ENCODE data around the gene MMP25.
"Not testable (repeated sequence)": the region's sequence is repeated elsewhere in the genome, so short reads cannot be mapped to it uniquely, and the experiment has no call there.

The MMP25 gene

GRCh38 chr16:3035972-3036725 is 10.2 kb upstream of the MMP25 start:
- H3K27ac Mint-ChIP-seq = peak overlapping the region; percentile 25
- peak overlapping the region; percentile 28 for H3K4me3 Mint-ChIP-seq
- H3K36me3 Mint-ChIP-seq = no peaks in the 10 kb centered on the region
- no peaks in the 10 kb centered on the region for H3K9me3 Mint-ChIP-seq
- ATAC-seq = peak; percentile 37
- H3K27me3 Mint-ChIP-seq = peaks cover 94% of the 10 kb centered on the region
- H3K4me1 Mint-ChIP-seq = peaks cover 12% of the 10 kb centered on the region

- Mint-ChIP-seq H3K27ac (peak within 1 kb of the TSS; percentile 25), H3K4me1 (peaks cover 12% of the 10 kb centered on the region), H3K36me3 (no peaks in the 10 kb centered on the region), H3K27me3 (peaks cover 89% of the 10 kb centered on the region), H3K9me3 (no peaks in the 10 kb centered on the region), H3K4me3 (peak within 1 kb of the TSS; percentile 28)
- ATAC-seq = peak; percentile 10
Observed at GRCh38 chr16:3036726-3037315, 9.5 kb upstream of the MMP25 start, which contains the start of gene BICDL2. Gene BICDL2 (minus strand): TSS chr16:3036944. CDS start chr16:3035496, 1,448 bp downstream.

GRCh38 chr16:3038256-3038655 is 8.1 kb upstream of the MMP25 start:
- Mint-ChIP-seq H3K27me3 (peaks cover 82% of the 10 kb centered on the region), H3K4me1 (peaks cover 12% of the 10 kb centered on the region)

GRCh38 chr16:3038896-3039295 is 7.5 kb upstream of the MMP25 start:
- H3K4me3 Mint-ChIP-seq = no peak overlapping the region
- ATAC-seq = no peak

More at GRCh38 chr16:3038256-3038655, 8.1 kb upstream of the MMP25 start:
- Mint-ChIP-seq H3K4me3 (no peak overlapping the region), H3K36me3 (no peaks in the 10 kb centered on the region), H3K27ac (no peak overlapping the region), H3K9me3 (no peaks in the 10 kb centered on the region)
- ATAC-seq = no peak

GRCh38 chr16:3042376-3042775 is 4.0 kb upstream of the MMP25 start:
- Mint-ChIP-seq H3K4me1 (peaks cover 17% of the 10 kb centered on the region), H3K4me3 (no peak overlapping the region), H3K27ac (no peak overlapping the region), H3K9me3 (no peaks in the 10 kb centered on the region), H3K27me3 (peaks cover 71% of the 10 kb centered on the region), H3K36me3 (no peaks in the 10 kb centered on the region)
- ATAC-seq = no peak

More at GRCh38 chr16:3038896-3039295, 7.5 kb upstream of the MMP25 start:
- H3K9me3 Mint-ChIP-seq = no peaks in the 10 kb centered on the region
- no peaks in the 10 kb centered on the region for H3K36me3 Mint-ChIP-seq
- no peak overlapping the region for H3K27ac Mint-ChIP-seq
- H3K4me1 Mint-ChIP-seq = peaks cover 12% of the 10 kb centered on the region
- peaks cover 82% of the 10 kb centered on the region for H3K27me3 Mint-ChIP-seq

GRCh38 chr16:3044708-3045107 is 1.7 kb upstream of the MMP25 start:
- peaks cover 23% of the 10 kb centered on the region for H3K4me1 Mint-ChIP-seq
- H3K36me3 Mint-ChIP-seq = no peaks in the 10 kb centered on the region
- peaks cover 67% of the 10 kb centered on the region for H3K27me3 Mint-ChIP-seq
- H3K9me3 Mint-ChIP-seq = no peaks in the 10 kb centered on the region
- H3K4me3 Mint-ChIP-seq = peak overlapping the region; percentile 70
- peak overlapping the region; percentile 18 for H3K27ac Mint-ChIP-seq
- ATAC-seq = no peak

GRCh38 chr16:3046641-3047386 is 453 bp downstream of the MMP25 start:
- Mint-ChIP-seq H3K9me3 (no peaks in the 10 kb centered on the region), H3K36me3 (no peaks in the 10 kb centered on the region), H3K4me1 (peaks cover 23% of the 10 kb centered on the region), H3K27me3 (peaks cover 50% of the 10 kb centered on the region), H3K4me3 (peak overlapping the region; percentile 15), H3K27ac (no peak overlapping the region)
- ATAC-seq = no peak

- ATAC-seq = no peak
- Mint-ChIP-seq H3K36me3 (no peaks in the 10 kb centered on the region), H3K4me1 (peaks cover 23% of the 10 kb centered on the region), H3K4me3 (no peak overlapping the region), H3K27ac (no peak overlapping the region), H3K27me3 (peaks cover 50% of the 10 kb centered on the region), H3K9me3 (no peaks in the 10 kb centered on the region)
Observed at GRCh38 chr16:3047387-3047720, 993 bp downstream of the MMP25 start.

GRCh38 chr16:3049921-3050481 is 3.6 kb downstream of the MMP25 start:
- no peak overlapping the region for H3K27ac Mint-ChIP-seq

GRCh38 chr16:3050487-3050886 is 4.1 kb downstream of the MMP25 start:
- Mint-ChIP-seq H3K4me3 (no peak overlapping the region), H3K36me3 (peaks cover 9% of the 10 kb centered on the region), H3K27me3 (peaks cover 21% of the 10 kb centered on the region), H3K4me1 (peaks cover 30% of the 10 kb centered on the region), H3K9me3 (no peaks in the 10 kb centered on the region), H3K27ac (no peak overlapping the region)
- ATAC-seq = no peak

More at GRCh38 chr16:3049921-3050481, 3.6 kb downstream of the MMP25 start:
- ATAC-seq = no peak
- peaks cover 9% of the 10 kb centered on the region for H3K36me3 Mint-ChIP-seq
- peaks cover 30% of the 10 kb centered on the region for H3K4me1 Mint-ChIP-seq
- no peak overlapping the region for H3K4me3 Mint-ChIP-seq
- peaks cover 26% of the 10 kb centered on the region for H3K27me3 Mint-ChIP-seq
- no peaks in the 10 kb centered on the region for H3K9me3 Mint-ChIP-seq

GRCh38 chr16:3051009-3051408 is 4.6 kb downstream of the MMP25 start:
- H3K27ac Mint-ChIP-seq = no peak overlapping the region
- ATAC-seq = no peak
- peaks cover 30% of the 10 kb centered on the region for H3K4me1 Mint-ChIP-seq

GRCh38 chr16:3051494-3051893 is 5.1 kb downstream of the MMP25 start:
- H3K4me1 Mint-ChIP-seq = peaks cover 29% of the 10 kb centered on the region
- H3K27me3 Mint-ChIP-seq = peaks cover 18% of the 10 kb centered on the region
- H3K4me3 Mint-ChIP-seq = no peak overlapping the region
- ATAC-seq = no peak
- no peak overlapping the region for H3K27ac Mint-ChIP-seq
- no peaks in the 10 kb centered on the region for H3K9me3 Mint-ChIP-seq
- peaks cover 9% of the 10 kb centered on the region for H3K36me3 Mint-ChIP-seq

More at GRCh38 chr16:3051009-3051408, 4.6 kb downstream of the MMP25 start:
- Mint-ChIP-seq H3K36me3 (peaks cover 9% of the 10 kb centered on the region), H3K4me3 (no peak overlapping the region), H3K27me3 (peaks cover 18% of the 10 kb centered on the region), H3K9me3 (no peaks in the 10 kb centered on the region)

GRCh38 chr16:3052571-3053329 is 6.4 kb downstream of the MMP25 start:
- peaks cover 18% of the 10 kb centered on the region for H3K27me3 Mint-ChIP-seq
- not testable (repeated sequence) for ATAC-seq, H3K9me3 Mint-ChIP-seq, H3K36me3 Mint-ChIP-seq, H3K4me3 Mint-ChIP-seq, H3K27ac Mint-ChIP-seq
- peaks cover 29% of the 10 kb centered on the region for H3K4me1 Mint-ChIP-seq

- Mint-ChIP-seq H3K4me1 (peaks cover 26% of the 10 kb centered on the region), H3K27me3 (peaks cover 12% of the 10 kb centered on the region)
- H3K36me3 Mint-ChIP-seq, H3K4me3 Mint-ChIP-seq, H3K27ac Mint-ChIP-seq, ATAC-seq, H3K9me3 Mint-ChIP-seq: not testable (repeated sequence)
Observed at GRCh38 chr16:3053330-3053710, 7.0 kb downstream of the MMP25 start.

All from stimulated activated memory B cell treated with anti-CD40 and anti-IgM and Interleukin-4, amounts not matched to agents 10 μg/mL and 1 μg/mL and 100 μg/mL, for 72 hours (primary cell).